Tibial nerve (tissue), 3 donors: ENCODE data around the gene APC2.

Source experiments
- POLR2A ChIP-seq, 2 donors: fragments of 450-650 bp; IDR thresholded peaks; one replicate each; pipeline ENCODE4 v1.6.1; 2017; ENCODE audit warnings: antibody characterized with exemption in 2 of 2, mild to moderate bottlenecking in 2 of 2, moderate library complexity in 2 of 2
- TF ChIP-seq, protein P1 (sequence below), 5 experiments: fragments of 200-600 bp in 3 of 5; fragments of 450-650 bp in 2 of 5; sonication (generic) in 3 of 5; IDR thresholded peaks; one replicate each; pipeline ENCODE4 v1.5.1; 2016 to 2019; ENCODE audit warnings: antibody characterized with exemption in 5 of 5, mild to moderate bottlenecking in 3 of 5, moderate library complexity in 2 of 5

DNA sequence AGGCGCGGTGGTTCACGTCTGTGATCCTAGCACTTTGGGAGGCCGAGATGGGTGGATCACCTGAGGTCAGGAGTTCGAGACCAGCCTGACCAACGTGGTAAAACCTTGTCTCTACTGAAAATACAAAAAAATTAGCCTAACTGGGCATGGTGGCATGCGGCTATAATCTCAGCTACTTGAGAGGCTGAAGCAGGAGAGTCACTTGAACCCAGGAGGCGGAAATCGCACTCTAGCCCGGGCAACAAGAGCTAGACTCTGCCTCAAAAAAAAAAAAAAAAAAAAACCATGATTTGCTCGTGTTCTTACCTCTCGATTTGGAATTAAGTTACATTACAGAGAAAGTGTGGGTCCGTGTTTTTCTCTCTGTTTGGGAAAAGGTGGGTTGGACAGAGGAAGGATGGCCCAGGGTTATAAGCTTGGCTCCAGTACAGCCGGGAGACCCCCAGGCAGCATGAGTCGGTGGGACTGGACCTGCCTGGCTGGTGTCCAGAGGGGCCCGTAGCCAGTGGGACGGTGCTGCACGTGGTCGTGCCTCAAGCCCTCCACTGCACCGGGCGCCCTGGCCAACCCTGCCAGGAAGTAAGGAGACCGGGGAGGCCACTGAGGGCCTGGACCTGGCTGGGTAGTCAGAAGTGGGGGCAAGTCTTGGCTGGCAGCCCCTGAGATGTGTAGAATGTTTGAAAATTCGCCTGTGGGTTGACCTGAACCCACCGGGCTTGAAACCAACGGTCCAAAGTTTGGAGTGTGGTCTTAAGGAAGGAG lies 8.1 kb upstream of the APC2 start:
- TF ChIP-seq, protein P1, sequence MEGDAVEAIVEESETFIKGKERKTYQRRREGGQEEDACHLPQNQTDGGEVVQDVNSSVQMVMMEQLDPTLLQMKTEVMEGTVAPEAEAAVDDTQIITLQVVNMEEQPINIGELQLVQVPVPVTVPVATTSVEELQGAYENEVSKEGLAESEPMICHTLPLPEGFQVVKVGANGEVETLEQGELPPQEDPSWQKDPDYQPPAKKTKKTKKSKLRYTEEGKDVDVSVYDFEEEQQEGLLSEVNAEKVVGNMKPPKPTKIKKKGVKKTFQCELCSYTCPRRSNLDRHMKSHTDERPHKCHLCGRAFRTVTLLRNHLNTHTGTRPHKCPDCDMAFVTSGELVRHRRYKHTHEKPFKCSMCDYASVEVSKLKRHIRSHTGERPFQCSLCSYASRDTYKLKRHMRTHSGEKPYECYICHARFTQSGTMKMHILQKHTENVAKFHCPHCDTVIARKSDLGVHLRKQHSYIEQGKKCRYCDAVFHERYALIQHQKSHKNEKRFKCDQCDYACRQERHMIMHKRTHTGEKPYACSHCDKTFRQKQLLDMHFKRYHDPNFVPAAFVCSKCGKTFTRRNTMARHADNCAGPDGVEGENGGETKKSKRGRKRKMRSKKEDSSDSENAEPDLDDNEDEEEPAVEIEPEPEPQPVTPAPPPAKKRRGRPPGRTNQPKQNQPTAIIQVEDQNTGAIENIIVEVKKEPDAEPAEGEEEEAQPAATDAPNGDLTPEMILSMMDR (IDR thresholded peaks at IDR 0.05), result no peak
- no peak for TF ChIP-seq POLR2A (IDR thresholded peaks at IDR 0.05)
